ENCODE data around the gene EEF1AKMT3.

- TF ChIP-seq CTCF (IDR thresholded peaks at IDR 0.05) (no peak), POLR2A (IDR thresholded peaks at IDR 0.05) (no peak)
These were observed 22.9 kb downstream of the EEF1AKMT3 start for GRCh38 chr12:57795354-57795753.

Data from sigmoid colon (tissue), 3 donors.